Activated gamma-delta T cell treated with Interleukin-2 at 50 U/mL for 16 hours (primary cell): Measurements from ENCODE around the gene RMND5B.
A peak's percentile ranks its signal among the peaks of the same experiment; 100 is the strongest.

Experiments
- DNase-seq: peaks from one replicate; pipeline ENCODE4 v3.0.0-alpha.2; 2020

The RMND5B gene

GRCh38 chr5:178136990-178137389 lies 6.2 kb downstream of the RMND5B start:
- no peak for DNase-seq

DNA sequence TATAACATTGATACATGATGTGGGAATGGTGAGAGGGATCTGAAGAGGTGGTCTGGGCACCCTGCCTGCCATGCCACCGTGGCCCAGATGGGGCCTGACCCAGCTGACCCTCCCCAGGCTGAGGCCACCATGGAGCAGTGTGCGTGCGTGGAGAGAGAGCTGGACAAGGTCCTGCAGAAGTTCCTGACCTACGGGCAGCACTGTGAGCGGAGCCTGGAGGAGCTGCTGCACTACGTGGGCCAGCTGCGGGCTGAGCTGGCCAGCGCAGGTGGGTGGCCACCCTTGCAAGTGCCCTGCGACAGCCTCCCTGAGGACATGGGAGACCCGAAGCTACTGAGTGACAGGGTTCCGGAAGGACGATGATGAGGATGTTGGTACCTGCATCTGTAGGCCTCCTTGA lies 7.2 kb downstream of the RMND5B start:
- DNase-seq: no peak

DNA sequence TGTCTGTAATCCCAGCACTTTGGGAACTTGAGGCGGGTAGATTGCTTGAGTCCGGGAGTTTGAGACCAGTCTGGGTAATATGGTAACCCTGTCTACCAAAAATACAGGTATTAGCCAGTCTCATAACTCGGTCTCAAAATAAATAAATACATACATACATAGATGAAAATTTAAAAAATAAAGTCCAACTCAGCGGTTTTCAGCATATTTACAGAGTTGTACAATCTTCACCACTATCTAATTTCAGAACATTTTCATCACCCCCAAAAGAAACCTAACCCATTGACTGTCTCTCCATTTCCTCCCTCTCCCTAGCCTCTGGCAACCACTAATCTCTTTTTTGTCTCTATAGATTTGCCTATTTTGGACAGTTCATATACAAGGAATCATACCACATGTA lies 10.7 kb downstream of the RMND5B start:
- no peak for DNase-seq

GRCh38 chr5:178142642-178143041 lies 11.8 kb downstream of the RMND5B start:
- no peak for DNase-seq

- DNase-seq: no peak
Observed at GRCh38 chr5:178143246-178143645, 12.4 kb downstream of the RMND5B start.

DNA sequence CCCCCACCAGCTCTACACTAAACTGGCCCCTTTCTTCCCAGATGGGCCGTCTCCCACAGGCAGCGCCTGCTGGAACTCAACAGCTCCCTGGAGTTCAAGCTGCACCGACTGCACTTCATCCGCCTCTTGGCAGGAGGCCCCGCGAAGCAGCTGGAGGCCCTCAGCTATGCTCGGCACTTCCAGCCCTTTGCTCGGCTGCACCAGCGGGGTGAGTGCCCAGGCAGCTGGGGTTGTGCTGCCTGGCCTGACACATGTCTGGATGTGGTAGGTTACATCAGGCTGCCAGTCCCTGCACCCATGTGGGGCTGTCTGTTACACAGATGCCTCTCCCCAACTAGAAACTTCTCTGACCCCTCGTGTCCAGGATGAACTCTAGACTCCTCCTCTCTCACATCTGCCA lies 13.1 kb downstream of the RMND5B start:
- DNase-seq: no peak

- DNase-seq: peak; percentile 79
Observed at GRCh38 chr5:178145965-178146820, 15.4 kb downstream of the RMND5B start.

DNA sequence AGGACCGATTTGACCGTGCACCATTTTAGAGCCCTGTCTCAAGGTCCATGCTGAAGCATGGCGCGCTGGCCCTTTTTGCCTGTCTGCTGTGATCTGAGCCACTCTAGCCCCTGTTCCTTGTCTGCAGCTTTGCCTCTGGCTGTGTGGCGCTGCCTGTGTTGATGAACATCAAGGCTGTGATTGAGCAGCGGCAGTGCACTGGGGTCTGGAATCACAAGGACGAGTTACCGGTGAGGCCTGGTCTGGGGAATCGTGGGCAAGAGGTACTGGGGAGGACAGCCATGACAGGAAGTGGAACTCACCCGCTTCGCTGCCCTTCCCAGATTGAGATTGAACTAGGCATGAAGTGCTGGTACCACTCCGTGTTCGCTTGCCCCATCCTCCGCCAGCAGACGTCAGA lies 16.6 kb downstream of the RMND5B start:
- DNase-seq: no peak

DNA sequence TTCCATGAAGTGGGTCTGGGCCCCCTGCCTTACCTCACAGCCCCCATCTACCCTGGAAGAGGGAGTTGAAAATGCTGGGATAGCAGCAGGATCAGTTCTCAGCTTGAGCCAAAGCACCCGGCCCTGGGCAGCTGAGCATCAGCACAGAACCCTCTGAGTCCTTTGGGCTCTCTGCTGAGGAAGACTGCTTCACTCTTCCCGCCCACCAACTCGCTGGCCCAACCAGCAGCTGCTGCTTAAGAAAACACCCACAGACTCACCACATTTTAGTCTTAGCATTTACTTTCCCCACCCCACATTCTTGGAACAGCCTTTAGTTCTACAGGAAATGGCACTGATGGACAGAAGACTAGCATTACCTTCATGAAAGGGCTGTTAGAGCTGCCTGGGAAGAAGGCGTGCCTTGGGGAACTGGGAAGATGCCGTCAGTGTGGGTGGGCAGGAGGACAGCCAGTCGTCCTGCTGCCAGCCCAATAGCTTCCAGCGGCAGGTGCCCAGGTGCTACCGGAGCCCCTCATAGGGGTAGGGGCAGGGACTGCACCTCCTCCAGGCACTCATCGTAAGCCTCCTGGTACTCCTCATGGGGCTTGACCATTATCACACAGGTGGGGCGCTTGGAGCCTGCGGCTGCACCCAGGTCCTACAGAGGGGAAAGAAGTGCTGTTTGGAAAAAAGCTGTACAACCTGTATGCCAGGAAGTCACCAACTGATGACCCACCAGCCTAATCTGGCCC lies 18.6 kb downstream of the RMND5B start:
- DNase-seq: no peak

DNA sequence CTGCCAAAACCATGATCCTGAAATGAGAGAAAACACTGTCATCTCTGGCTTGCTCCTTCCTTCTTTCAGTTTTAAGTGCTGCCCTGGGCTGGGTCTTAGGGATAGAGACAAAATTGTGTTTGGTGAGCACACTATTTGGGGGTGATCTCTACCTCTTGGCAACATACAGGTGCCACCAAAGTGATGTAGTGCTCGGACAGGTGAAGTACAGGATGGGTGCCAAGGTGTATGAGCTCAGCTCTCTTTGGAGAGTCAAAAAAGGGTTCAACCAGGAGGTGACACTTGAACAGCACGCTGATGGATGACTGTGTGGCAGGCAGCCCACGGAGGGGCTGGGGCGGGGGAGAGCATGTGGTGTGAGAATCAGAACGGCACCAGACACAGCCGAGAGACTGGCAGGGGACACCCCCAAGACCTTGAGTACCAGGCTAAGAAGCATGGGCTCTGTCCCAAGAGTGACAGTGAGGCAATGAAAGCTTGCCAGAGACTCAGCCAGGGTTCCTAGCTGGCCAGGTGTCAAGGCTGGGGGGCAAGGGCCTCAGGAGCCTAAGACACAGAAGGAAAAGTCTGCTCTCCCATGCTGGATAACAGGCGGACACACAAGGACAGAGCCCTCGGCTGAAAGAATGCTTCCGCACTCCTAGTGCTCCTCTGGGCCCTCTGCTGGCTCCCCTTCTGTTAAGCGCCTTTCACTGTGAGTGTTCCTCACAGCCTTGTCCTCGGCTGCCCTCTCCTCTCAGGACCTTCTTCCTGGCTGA lies 20.3 kb downstream of the RMND5B start:
- no peak for DNase-seq

GRCh38 chr5:178152491-178153444 lies 22.0 kb downstream of the RMND5B start:
- no peak for DNase-seq

DNA sequence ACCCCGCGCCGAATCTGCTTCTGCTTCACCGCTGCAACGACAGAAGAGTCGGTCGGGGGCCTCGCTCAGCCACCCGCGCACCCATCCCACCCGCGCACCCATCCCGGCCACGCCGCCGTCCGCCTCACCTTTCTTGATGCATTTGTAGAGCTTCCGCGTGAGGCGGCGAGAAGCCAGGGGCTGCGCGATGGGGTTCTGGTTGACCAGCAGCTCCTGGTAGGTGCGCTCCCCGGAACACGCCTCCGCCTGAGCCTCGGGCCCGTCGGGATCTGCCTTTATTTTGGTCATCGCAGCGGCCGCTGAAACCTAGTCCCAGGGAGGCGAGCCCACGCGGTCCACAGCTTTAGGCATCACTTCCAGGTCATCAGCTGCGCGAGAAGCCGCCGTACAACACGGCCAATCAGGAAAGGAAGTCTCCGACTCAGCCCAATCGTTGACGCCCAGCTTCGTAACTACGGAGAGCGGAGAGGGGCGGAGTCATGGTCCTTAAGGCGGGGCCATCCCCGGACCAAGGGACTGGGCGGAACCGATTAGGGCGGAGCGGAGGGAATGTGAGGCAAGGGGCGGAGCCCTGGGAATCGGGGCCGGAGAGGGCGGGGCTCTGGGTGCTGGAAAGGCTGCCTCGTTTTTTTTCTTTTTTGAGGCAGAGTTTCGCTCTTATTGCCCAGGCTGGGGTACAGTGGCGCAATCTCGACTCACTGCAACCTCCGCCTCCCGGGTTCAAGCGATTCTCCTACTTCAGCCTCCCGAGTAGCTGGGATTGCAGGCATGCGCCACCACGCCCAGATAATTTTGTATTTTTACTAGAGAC lies 22.9 kb downstream of the RMND5B start, which contains the start of gene NHP2:
TSS of gene NHP2 (minus strand) at position 356 of the 811 bp plus-strand sequence. CDS start at position 288, 68 bp downstream.
- peak; percentile 95 for DNase-seq

GRCh38 chr5:178155065-178155464 lies 24.3 kb downstream of the RMND5B start:
- DNase-seq: no peak

GRCh38 chr5:178160176-178160575 lies 29.4 kb downstream of the RMND5B start:
- no peak for DNase-seq

GRCh38 chr5:178162481-178162880 lies 31.7 kb downstream of the RMND5B start:
- no peak for DNase-seq

GRCh38 chr5:178163772-178164735 lies 33.2 kb downstream of the RMND5B start:
- peak; percentile 92 for DNase-seq

DNA sequence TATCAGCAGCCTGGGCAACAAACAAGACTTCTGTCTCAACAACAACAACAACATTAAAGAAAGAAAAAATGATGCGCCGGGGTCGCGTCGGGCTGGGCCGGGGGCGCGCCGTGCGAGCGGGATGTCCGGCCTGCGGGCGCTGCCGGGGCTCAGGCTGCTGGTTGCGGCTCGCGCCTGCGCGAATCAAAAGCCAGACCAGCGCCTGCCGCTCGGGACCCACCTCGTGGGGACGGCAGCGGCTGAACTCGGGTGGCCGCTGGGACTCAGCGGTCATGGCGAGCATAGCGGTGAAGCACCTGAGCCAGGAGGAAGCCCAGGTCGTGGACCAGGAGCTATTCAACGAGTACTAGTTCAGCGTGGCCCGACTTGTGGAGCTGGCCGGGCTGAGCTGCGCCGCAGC lies 34.8 kb downstream of the RMND5B start:
- DNase-seq: no peak

- no peak for DNase-seq
Observed at GRCh38 chr5:178170455-178170854, 39.6 kb downstream of the RMND5B start.

GRCh38 chr5:178174456-178174855 lies 43.6 kb downstream of the RMND5B start:
- DNase-seq: no peak

DNA sequence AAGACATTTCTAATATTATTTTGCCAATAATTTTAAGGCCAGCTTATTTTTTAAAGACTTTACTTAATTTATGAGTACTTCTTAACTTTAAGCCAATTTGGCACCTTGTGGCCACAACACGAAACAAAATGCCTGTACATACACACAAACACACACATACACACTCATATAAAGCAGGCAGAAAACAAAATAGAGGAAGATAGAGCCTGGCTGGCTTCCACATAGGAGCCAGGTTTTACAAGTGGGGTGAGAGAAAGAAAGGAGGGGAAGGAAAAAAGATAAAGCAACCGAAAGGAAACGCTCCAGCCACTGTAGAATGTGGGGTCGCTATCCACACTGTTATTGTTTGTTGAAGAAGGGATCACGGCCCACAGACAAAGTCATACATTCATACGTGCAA lies 46.0 kb downstream of the RMND5B start:
- DNase-seq: no peak
